GM23338 (cell line): Measurements from ENCODE around the gene GRM8. TPM values are rescaled to one million over a fixed set of nuclear protein-coding genes. Genes with fewer than 3 reads are reported as not detected.

Experiments
- ATAC-seq: fragments of 200-7000 bp; cut with Tn5 transposase; 3 replicates; pipeline ENCODE4 v1.9.1; 2020
- DNase-seq: peaks from one replicate; pipeline ENCODE4 v3.0.0-alpha.2; 2015; ENCODE audit warnings: low spot score
- H2AFZ ChIP-seq: fragments of 200-600 bp; sonication (generic); 2 replicates; pipeline ENCODE4 v1.8.0; 2016; ENCODE audit warnings: antibody characterized with exemption, mild to moderate bottlenecking, moderate library complexity
- H3F3A ChIP-seq: fragments of 200-600 bp; sonication (generic); replicated peaks from 2 replicates; pipeline ENCODE4 v1.8.0; 2017; ENCODE audit warnings: antibody characterized with exemption, mixed run types, low read depth
- H3K27ac ChIP-seq: fragments of 200-600 bp; sonication (generic); 2 replicates; pipeline ENCODE4 v1.6.1; 2016; ENCODE audit warnings: low read depth
- H3K27me3 ChIP-seq: fragments of 200-600 bp; sonication (generic); 2 replicates; pipeline ENCODE4 v1.8.0; 2016; ENCODE audit warnings: mild to moderate bottlenecking, mixed run types, moderate library complexity; ENCODE audit not compliant: insufficient read depth
- H3K36me3 ChIP-seq: fragments of 200-600 bp; sonication (generic); 2 replicates; pipeline ENCODE4 v1.8.0; 2016; ENCODE audit warnings: mild to moderate bottlenecking; ENCODE audit not compliant: insufficient read depth
- H3K4me1 ChIP-seq: fragments of 200-600 bp; sonication (generic); 2 replicates; pipeline ENCODE4 v1.8.0; 2016; ENCODE audit warnings: mild to moderate bottlenecking, moderate library complexity; ENCODE audit not compliant: insufficient read depth
- H3K4me2 ChIP-seq: fragments of 200-600 bp; sonication (generic); 2 replicates; pipeline ENCODE4 v1.7.1; 2017; ENCODE audit warnings: mixed run types
- H3K4me3 ChIP-seq: fragments of 200-600 bp; sonication (generic); 2 replicates; pipeline ENCODE4 v1.6.1; 2016; ENCODE audit warnings: mixed run types
- H3K79me2 ChIP-seq: fragments of 200-600 bp; sonication (generic); replicated peaks from 2 replicates; pipeline ENCODE4 v1.8.0; 2017; ENCODE audit warnings: mild to moderate bottlenecking; ENCODE audit not compliant: insufficient read depth
- H3K9me2 ChIP-seq: fragments of 200-600 bp; sonication (generic); 2 replicates; pipeline ENCODE4 v1.8.0; 2017; ENCODE audit not compliant: insufficient read depth
- H4K20me1 ChIP-seq: fragments of 200-600 bp; sonication (generic); replicated peaks from 2 replicates; pipeline ENCODE4 v1.8.0; 2017; ENCODE audit warnings: mild to moderate bottlenecking; ENCODE audit not compliant: insufficient read depth
- H3K27ac Mint-ChIP-seq: 2 replicates; pipeline ENCODE4 v1.8.0; 2020; ENCODE audit warnings: inconsistent platforms, mild to moderate bottlenecking, moderate library complexity, mixed read lengths
- H3K27me3 Mint-ChIP-seq: 3 replicates; pipeline ENCODE4 v1.8.0; 2022; ENCODE audit warnings: low read depth, mild to moderate bottlenecking, moderate library complexity, mixed read lengths, inconsistent platforms; ENCODE audit not compliant: insufficient read depth, poor library complexity
- H3K36me3 Mint-ChIP-seq: 3 replicates; pipeline ENCODE4 v1.8.0; 2021; ENCODE audit warnings: low read depth, mild to moderate bottlenecking, inconsistent platforms, moderate library complexity, mixed read lengths
- H3K4me1 Mint-ChIP-seq: 3 replicates; pipeline ENCODE4 v1.8.0; 2020; ENCODE audit warnings: mild to moderate bottlenecking, inconsistent platforms, mixed read lengths
- H3K4me3 Mint-ChIP-seq: 3 replicates; pipeline ENCODE4 v1.8.0; 2021; ENCODE audit warnings: moderate library complexity, mild to moderate bottlenecking, inconsistent platforms, mixed read lengths
- H3K9me3 Mint-ChIP-seq: 3 replicates; pipeline ENCODE4 v1.8.0; 2020; ENCODE audit warnings: moderate library complexity, mild to moderate bottlenecking, inconsistent platforms, mixed read lengths
- CREB1 ChIP-seq: fragments of 250-450 bp; sonication (Bioruptor Pico); IDR thresholded peaks from 2 replicates; pipeline ENCODE4 v1.5.0; 2020; ENCODE audit warnings: low read depth, mild to moderate bottlenecking, moderate library complexity
- EZH2 ChIP-seq: fragments of 200-600 bp; sonication (generic); IDR thresholded peaks from one replicate; pipeline ENCODE4 v1.8.0; 2017; ENCODE audit warnings: antibody characterized with exemption, mild to moderate bottlenecking, low read depth; ENCODE audit not compliant: unreplicated experiment
- EZH2phosphoT487 ChIP-seq: fragments of 200-600 bp; sonication (generic); IDR thresholded peaks from one replicate; pipeline ENCODE4 v1.8.1; 2018; ENCODE audit warnings: antibody characterized with exemption; ENCODE audit not compliant: unreplicated experiment
- JUNB ChIP-seq: IDR thresholded peaks from one replicate; pipeline ENCODE4 v1.6.1; 2016; ENCODE audit warnings: antibody characterized with exemption; ENCODE audit not compliant: unreplicated experiment
- NANOG ChIP-seq: IDR thresholded peaks from 2 replicates; pipeline ENCODE4 v1.6.1; 2016; ENCODE audit warnings: antibody characterized with exemption, borderline replicate concordance
- POLR2AphosphoS5 ChIP-seq: IDR thresholded peaks from 2 replicates; pipeline ENCODE4 v1.6.1; 2016; ENCODE audit warnings: antibody characterized with exemption, low read depth
- STAT1 ChIP-seq: IDR thresholded peaks from one replicate; pipeline ENCODE4 v1.6.1; 2016; ENCODE audit warnings: antibody characterized with exemption; ENCODE audit not compliant: unreplicated experiment
- ZNF114 ChIP-seq: fragments of 250-450 bp; sonication (Bioruptor Pico); IDR thresholded peaks from 2 replicates; pipeline ENCODE4 v1.5.0; 2020; ENCODE audit warnings: mild to moderate bottlenecking, moderate library complexity
- ZNF331 ChIP-seq: fragments of 250-450 bp; sonication (Bioruptor Pico); IDR thresholded peaks from 2 replicates; pipeline ENCODE4 v1.5.0; 2020; ENCODE audit warnings: low read depth, mild to moderate bottlenecking, moderate library complexity
- polyA plus RNA-seq: library from polyadenylated mRNA; unstranded; fragments of >200 nt; fragmentation: Nextera tagmentation; extraction: Ambion mirVana; gene quantifications from 2 replicates; pipeline ENCODE4 v1.2.1, GENCODE V29; 2016
- total RNA-seq: library from RNA; depleted of rRNA; stranded (reverse); fragments of >200 nt; shearing (Covaris generic); gene quantifications from 2 replicates; pipeline ENCODE4 v1.2.3, GENCODE V29; 2014
- TF ChIP-seq, protein P1 (sequence below): IDR thresholded peaks from 2 replicates; pipeline ENCODE4 v1.6.1; 2016; ENCODE audit warnings: antibody characterized with exemption
- TF ChIP-seq, protein P2 (sequence below): fragments of 250-450 bp; sonication (Bioruptor Pico); IDR thresholded peaks from 2 replicates; pipeline ENCODE4 v1.5.0; 2020; ENCODE audit warnings: mild to moderate bottlenecking, moderate library complexity
- TF ChIP-seq, protein P3 (sequence below), 2 experiments: fragments of 200-600 bp in 1 of 2; sonication (generic) in 1 of 2; conservative IDR thresholded peaks; 2 replicates each; pipeline versions ENCODE4 v1.5.1 to v1.6.1; 2016 to 2017; ENCODE audit warnings: antibody characterized with exemption in 2 of 2, low read depth in 2 of 2, mild to moderate bottlenecking in 2 of 2, moderate library complexity in 1 of 2
- TF ChIP-seq, protein P4 (sequence below): IDR thresholded peaks from one replicate; pipeline ENCODE4 v1.6.1; 2018; ENCODE audit warnings: antibody characterized with exemption; ENCODE audit not compliant: unreplicated experiment

GRM8 gene
- total and polyA plus RNA-seq, 2 experiments from 2014 or later: 1.9 to 6.6 TPM

DNA sequence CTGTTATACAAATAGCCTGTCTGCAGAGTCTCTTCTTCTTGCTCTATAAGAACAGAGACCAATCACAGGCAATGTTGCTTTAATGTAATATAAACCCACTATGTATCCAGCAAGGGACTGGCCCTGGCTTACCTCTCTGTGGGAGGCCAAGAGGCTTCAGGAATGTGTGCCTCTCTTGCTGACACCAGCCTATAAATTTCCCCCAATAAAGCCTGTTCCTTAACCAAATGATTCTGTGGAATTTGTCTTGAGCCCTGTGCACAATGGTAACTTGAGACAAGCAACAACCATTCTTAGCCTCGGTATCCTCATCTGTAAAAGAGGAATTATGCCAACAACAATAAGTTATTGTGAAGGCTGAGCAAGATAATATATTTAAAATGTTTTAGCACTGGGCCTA lies 563.7 kb downstream of the GRM8 start:
- Histone ChIP-seq H3K4me2 (no peak overlapping the region), H3K4me1 (0 out of 2 replicates have a peak, but pooled peaks cover 6% of the 10 kb centered on the region), H3K4me3 (no peak overlapping the region), H3K36me3 (no peaks in the 10 kb centered on the region), H3K79me2 (no peaks in the 10 kb centered on the region), H4K20me1 (no peaks in the 10 kb centered on the region), H3F3A (no peaks in the 10 kb centered on the region), H2AFZ (no peak overlapping the region; the same call in 1 of the 2 replicates), H3K27me3 (no peaks in the 10 kb centered on the region), H3K27ac (no peak overlapping the region), H3K9me2 (no peaks in the 10 kb centered on the region; the same call in 1 of the 2 replicates)
- Mint-ChIP-seq H3K27me3 (peaks cover 7% of the 10 kb centered on the region), H3K36me3 (peaks cover 24% of the 10 kb centered on the region), H3K9me3 (peaks cover 30% of the 10 kb centered on the region), H3K4me1 (peaks cover 24% of the 10 kb centered on the region), H3K27ac (no peak overlapping the region), H3K4me3 (no peak overlapping the region)
- ATAC-seq (peak; percentile 63), DNase-seq (peak; percentile 34)
- TF ChIP-seq, protein P1, sequence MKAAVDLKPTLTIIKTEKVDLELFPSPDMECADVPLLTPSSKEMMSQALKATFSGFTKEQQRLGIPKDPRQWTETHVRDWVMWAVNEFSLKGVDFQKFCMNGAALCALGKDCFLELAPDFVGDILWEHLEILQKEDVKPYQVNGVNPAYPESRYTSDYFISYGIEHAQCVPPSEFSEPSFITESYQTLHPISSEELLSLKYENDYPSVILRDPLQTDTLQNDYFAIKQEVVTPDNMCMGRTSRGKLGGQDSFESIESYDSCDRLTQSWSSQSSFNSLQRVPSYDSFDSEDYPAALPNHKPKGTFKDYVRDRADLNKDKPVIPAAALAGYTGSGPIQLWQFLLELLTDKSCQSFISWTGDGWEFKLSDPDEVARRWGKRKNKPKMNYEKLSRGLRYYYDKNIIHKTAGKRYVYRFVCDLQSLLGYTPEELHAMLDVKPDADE: no peak
- TF ChIP-seq, protein P2, sequence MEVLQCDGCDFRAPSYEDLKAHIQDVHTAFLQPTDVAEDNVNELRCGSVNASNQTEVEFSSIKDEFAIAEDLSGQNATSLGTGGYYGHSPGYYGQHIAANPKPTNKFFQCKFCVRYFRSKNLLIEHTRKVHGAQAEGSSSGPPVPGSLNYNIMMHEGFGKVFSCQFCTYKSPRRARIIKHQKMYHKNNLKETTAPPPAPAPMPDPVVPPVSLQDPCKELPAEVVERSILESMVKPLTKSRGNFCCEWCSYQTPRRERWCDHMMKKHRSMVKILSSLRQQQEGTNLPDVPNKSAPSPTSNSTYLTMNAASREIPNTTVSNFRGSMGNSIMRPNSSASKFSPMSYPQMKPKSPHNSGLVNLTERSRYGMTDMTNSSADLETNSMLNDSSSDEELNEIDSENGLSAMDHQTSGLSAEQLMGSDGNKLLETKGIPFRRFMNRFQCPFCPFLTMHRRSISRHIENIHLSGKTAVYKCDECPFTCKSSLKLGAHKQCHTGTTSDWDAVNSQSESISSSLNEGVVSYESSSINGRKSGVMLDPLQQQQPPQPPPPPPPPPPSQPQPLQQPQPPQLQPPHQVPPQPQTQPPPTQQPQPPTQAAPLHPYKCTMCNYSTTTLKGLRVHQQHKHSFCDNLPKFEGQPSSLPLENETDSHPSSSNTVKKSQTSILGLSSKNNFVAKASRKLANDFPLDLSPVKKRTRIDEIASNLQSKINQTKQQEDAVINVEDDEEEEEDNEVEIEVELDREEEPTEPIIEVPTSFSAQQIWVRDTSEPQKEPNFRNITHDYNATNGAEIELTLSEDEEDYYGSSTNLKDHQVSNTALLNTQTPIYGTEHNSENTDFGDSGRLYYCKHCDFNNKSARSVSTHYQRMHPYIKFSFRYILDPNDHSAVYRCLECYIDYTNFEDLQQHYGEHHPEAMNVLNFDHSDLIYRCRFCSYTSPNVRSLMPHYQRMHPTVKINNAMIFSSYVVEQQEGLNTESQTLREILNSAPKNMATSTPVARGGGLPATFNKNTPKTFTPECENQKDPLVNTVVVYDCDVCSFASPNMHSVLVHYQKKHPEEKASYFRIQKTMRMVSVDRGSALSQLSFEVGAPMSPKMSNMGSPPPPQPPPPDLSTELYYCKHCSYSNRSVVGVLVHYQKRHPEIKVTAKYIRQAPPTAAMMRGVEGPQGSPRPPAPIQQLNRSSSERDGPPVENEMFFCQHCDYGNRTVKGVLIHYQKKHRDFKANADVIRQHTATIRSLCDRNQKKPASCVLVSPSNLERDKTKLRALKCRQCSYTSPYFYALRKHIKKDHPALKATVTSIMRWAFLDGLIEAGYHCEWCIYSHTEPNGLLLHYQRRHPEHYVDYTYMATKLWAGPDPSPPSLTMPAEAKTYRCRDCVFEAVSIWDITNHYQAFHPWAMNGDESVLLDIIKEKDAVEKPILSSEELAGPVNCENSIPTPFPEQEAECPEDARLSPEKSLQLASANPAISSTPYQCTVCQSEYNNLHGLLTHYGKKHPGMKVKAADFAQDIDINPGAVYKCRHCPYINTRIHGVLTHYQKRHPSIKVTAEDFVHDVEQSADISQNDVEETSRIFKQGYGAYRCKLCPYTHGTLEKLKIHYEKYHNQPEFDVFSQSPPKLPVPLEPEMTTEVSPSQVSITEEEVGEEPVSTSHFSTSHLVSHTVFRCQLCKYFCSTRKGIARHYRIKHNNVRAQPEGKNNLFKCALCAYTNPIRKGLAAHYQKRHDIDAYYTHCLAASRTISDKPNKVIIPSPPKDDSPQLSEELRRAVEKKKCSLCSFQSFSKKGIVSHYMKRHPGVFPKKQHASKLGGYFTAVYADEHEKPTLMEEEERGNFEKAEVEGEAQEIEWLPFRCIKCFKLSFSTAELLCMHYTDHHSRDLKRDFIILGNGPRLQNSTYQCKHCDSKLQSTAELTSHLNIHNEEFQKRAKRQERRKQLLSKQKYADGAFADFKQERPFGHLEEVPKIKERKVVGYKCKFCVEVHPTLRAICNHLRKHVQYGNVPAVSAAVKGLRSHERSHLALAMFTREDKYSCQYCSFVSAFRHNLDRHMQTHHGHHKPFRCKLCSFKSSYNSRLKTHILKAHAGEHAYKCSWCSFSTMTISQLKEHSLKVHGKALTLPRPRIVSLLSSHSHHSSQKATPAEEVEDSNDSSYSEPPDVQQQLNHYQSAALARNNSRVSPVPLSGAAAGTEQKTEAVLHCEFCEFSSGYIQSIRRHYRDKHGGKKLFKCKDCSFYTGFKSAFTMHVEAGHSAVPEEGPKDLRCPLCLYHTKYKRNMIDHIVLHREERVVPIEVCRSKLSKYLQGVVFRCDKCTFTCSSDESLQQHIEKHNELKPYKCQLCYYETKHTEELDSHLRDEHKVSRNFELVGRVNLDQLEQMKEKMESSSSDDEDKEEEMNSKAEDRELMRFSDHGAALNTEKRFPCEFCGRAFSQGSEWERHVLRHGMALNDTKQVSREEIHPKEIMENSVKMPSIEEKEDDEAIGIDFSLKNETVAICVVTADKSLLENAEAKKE (CRISPR knock-in tag): no peak
- no peak for TF ChIP-seq JUNB
- TF ChIP-seq ZNF331 (CRISPR knock-in tag): no peak
- TF ChIP-seq, protein P3, sequence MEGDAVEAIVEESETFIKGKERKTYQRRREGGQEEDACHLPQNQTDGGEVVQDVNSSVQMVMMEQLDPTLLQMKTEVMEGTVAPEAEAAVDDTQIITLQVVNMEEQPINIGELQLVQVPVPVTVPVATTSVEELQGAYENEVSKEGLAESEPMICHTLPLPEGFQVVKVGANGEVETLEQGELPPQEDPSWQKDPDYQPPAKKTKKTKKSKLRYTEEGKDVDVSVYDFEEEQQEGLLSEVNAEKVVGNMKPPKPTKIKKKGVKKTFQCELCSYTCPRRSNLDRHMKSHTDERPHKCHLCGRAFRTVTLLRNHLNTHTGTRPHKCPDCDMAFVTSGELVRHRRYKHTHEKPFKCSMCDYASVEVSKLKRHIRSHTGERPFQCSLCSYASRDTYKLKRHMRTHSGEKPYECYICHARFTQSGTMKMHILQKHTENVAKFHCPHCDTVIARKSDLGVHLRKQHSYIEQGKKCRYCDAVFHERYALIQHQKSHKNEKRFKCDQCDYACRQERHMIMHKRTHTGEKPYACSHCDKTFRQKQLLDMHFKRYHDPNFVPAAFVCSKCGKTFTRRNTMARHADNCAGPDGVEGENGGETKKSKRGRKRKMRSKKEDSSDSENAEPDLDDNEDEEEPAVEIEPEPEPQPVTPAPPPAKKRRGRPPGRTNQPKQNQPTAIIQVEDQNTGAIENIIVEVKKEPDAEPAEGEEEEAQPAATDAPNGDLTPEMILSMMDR (conservative IDR thresholded peaks at IDR 0.05; ENCODE audit: low read depth in 2 of 2): no peak
- TF ChIP-seq EZH2phosphoT487: no peak
- TF ChIP-seq, protein P4, sequence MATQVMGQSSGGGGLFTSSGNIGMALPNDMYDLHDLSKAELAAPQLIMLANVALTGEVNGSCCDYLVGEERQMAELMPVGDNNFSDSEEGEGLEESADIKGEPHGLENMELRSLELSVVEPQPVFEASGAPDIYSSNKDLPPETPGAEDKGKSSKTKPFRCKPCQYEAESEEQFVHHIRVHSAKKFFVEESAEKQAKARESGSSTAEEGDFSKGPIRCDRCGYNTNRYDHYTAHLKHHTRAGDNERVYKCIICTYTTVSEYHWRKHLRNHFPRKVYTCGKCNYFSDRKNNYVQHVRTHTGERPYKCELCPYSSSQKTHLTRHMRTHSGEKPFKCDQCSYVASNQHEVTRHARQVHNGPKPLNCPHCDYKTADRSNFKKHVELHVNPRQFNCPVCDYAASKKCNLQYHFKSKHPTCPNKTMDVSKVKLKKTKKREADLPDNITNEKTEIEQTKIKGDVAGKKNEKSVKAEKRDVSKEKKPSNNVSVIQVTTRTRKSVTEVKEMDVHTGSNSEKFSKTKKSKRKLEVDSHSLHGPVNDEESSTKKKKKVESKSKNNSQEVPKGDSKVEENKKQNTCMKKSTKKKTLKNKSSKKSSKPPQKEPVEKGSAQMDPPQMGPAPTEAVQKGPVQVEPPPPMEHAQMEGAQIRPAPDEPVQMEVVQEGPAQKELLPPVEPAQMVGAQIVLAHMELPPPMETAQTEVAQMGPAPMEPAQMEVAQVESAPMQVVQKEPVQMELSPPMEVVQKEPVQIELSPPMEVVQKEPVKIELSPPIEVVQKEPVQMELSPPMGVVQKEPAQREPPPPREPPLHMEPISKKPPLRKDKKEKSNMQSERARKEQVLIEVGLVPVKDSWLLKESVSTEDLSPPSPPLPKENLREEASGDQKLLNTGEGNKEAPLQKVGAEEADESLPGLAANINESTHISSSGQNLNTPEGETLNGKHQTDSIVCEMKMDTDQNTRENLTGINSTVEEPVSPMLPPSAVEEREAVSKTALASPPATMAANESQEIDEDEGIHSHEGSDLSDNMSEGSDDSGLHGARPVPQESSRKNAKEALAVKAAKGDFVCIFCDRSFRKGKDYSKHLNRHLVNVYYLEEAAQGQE: no peak
- TF ChIP-seq CREB1: no peak
- TF ChIP-seq STAT1: no peak
- no peak for TF ChIP-seq POLR2AphosphoS5
- no peak for TF ChIP-seq ZNF114 (CRISPR knock-in tag)
- no peak for TF ChIP-seq NANOG
- TF ChIP-seq EZH2: no peak
